ENCODE data around the gene POLR3H.

GRCh38 chr22:41568811-41569210 is 24.5 kb upstream of the POLR3H start:
- TF ChIP-seq REST (IDR thresholded peaks at IDR 0.05; ENCODE audit: low read depth): no peak
- no peak for TF ChIP-seq NFIC (IDR thresholded peaks at IDR 0.05)
- TF ChIP-seq TCF12 (IDR thresholded peaks at IDR 0.05; ENCODE audit: low read depth): no peak
- no peak for TF ChIP-seq TAF1 (IDR thresholded peaks at IDR 0.05; ENCODE audit: low read depth)
- no peak for TF ChIP-seq MAX (IDR thresholded peaks at IDR 0.05)
- TF ChIP-seq YY1 (IDR thresholded peaks at IDR 0.05; ENCODE audit: low read depth): no peak
- no peak for TF ChIP-seq CEBPB (IDR thresholded peaks at IDR 0.05)
- no peak for TF ChIP-seq EP300 (IDR thresholded peaks at IDR 0.05; ENCODE audit: borderline replicate concordance)
- no peak for TF ChIP-seq ZBTB7A (IDR thresholded peaks at IDR 0.05; ENCODE audit: low read depth)
- no peak for TF ChIP-seq CREB1 (IDR thresholded peaks at IDR 0.05; ENCODE audit: low read depth)
- no peak for TF ChIP-seq FOXM1 (IDR thresholded peaks at IDR 0.05; ENCODE audit: borderline replicate concordance, low read depth)
- no peak for TF ChIP-seq TEAD4 (IDR thresholded peaks at IDR 0.05)
- no peak for TF ChIP-seq RAD21 (IDR thresholded peaks at IDR 0.05; ENCODE audit: low read depth)
